WTC11 (cell line): Measurements from ENCODE around the gene GP2. TPM values are rescaled to one million over a fixed set of nuclear protein-coding genes. Genes with fewer than 3 reads are reported as not detected.

ENCODE experiments used
- ATAC-seq: fragments of 200-7000 bp; cut with Tn5 transposase; 2 replicates; pipeline ENCODE4 v1.10.0; 2021; ENCODE audit warnings: mild to moderate bottlenecking, moderate library complexity
- CTCF ChIA-PET: fragments of 300-600 bp; sonication (Branson Sonifier 250); formaldehyde crosslinking; loops from one replicate; lab custom pipeline; 2021; ENCODE audit warnings: antibody characterized with exemption; lab: Charles Lee
- POLR2A ChIA-PET: fragments of 350-600 bp; sonication (Branson Sonifier 250); formaldehyde crosslinking; loops from one replicate; lab custom pipeline; 2021; ENCODE audit warnings: antibody characterized with exemption; lab: Charles Lee
- DNase-seq: peaks from one replicate; pipeline ENCODE4 v3.0.0; 2021; ENCODE audit warnings: low spot score
- H3K27ac Mint-ChIP-seq: 2 replicates; pipeline ENCODE4 v1.8.0; 2021; ENCODE audit warnings: mixed read lengths
- H3K27me3 Mint-ChIP-seq: 2 replicates; pipeline ENCODE4 v1.8.0; 2021; ENCODE audit warnings: low read depth, mild to moderate bottlenecking, moderate library complexity, mixed read lengths
- H3K36me3 Mint-ChIP-seq: 2 replicates; pipeline ENCODE4 v1.8.0; 2021; ENCODE audit warnings: mixed read lengths
- H3K4me1 Mint-ChIP-seq: 2 replicates; pipeline ENCODE4 v1.8.0; 2022; ENCODE audit warnings: mixed read lengths
- H3K4me3 Mint-ChIP-seq: 2 replicates; pipeline ENCODE4 v1.8.0; 2021; ENCODE audit warnings: mild to moderate bottlenecking, moderate library complexity, mixed read lengths
- H3K9me3 Mint-ChIP-seq: 2 replicates; pipeline ENCODE4 v1.8.0; 2021; ENCODE audit warnings: mixed read lengths
- FOXJ3 ChIP-seq: sonication (generic); formaldehyde crosslinking; IDR thresholded peaks from 2 replicates; pipeline ENCODE4 v1.9.0; 2021; ENCODE audit warnings: missing genetic modification reagents, mild to moderate bottlenecking, borderline replicate concordance
- FOXP1 ChIP-seq: sonication (generic); formaldehyde crosslinking; IDR thresholded peaks from 2 replicates; pipeline ENCODE4 v1.8.0; 2022; ENCODE audit warnings: missing genetic modification reagents, mild to moderate bottlenecking, moderate library complexity, borderline replicate concordance
- GRHL2 ChIP-seq: fragments of 250-450 bp; sonication (Bioruptor Pico); IDR thresholded peaks from 2 replicates; pipeline ENCODE4 v1.8.0; 2022; ENCODE audit warnings: mild to moderate bottlenecking, moderate library complexity; ENCODE audit not compliant: insufficient replicate concordance, severe bottlenecking
- GTF2I ChIP-seq: fragments of 250-450 bp; sonication (Bioruptor Pico); conservative IDR thresholded peaks from 2 replicates; pipeline ENCODE4 v1.4.0; 2021; ENCODE audit warnings: mild to moderate bottlenecking
- HMGA2 ChIP-seq: fragments of 250-450 bp; sonication (Bioruptor Pico); IDR thresholded peaks from 2 replicates; pipeline ENCODE4 v1.4.0; 2021; ENCODE audit warnings: mild to moderate bottlenecking, moderate library complexity
- KAT7 ChIP-seq: sonication (generic); formaldehyde crosslinking; IDR thresholded peaks from 2 replicates; pipeline ENCODE4 v1.8.1; 2023; ENCODE audit warnings: missing genetic modification reagents, mild to moderate bottlenecking, borderline replicate concordance
- NFATC4 ChIP-seq: fragments of 250-450 bp; sonication (Bioruptor Pico); IDR thresholded peaks from 2 replicates; pipeline ENCODE4 v1.9.0; 2021; ENCODE audit warnings: mild to moderate bottlenecking
- NR1H2 ChIP-seq: sonication (generic); formaldehyde crosslinking; IDR thresholded peaks from 2 replicates; pipeline ENCODE4 v1.9.0; 2021; ENCODE audit warnings: mild to moderate bottlenecking, moderate library complexity, missing genetic modification reagents
- ZBTB21 ChIP-seq: sonication (generic); formaldehyde crosslinking; IDR thresholded peaks from 2 replicates; pipeline ENCODE4 v1.8.1; 2023; ENCODE audit warnings: mild to moderate bottlenecking, missing genetic modification reagents, borderline replicate concordance
- ZNF121 ChIP-seq: sonication (generic); formaldehyde crosslinking; IDR thresholded peaks from 2 replicates; pipeline ENCODE4 v1.8.0; 2023; ENCODE audit warnings: missing genetic modification reagents
- ZNF138 ChIP-seq: sonication (generic); formaldehyde crosslinking; conservative IDR thresholded peaks from 2 replicates; pipeline ENCODE4 v1.8.1; 2022; ENCODE audit warnings: mild to moderate bottlenecking, moderate library complexity, missing genetic modification reagents
- ZNF396 ChIP-seq: fragments of 250-450 bp; sonication (Bioruptor Pico); IDR thresholded peaks from 2 replicates; pipeline ENCODE4 v1.8.0; 2021; ENCODE audit warnings: mild to moderate bottlenecking, moderate library complexity, borderline replicate concordance
- total RNA-seq: library from RNA; stranded (reverse); gene quantifications from 3 replicates; pipeline ENCODE4 v1.2.3, GENCODE V29; 2021
- TF ChIP-seq, protein P1 (sequence below): fragments of 250-450 bp; sonication (Bioruptor Pico); IDR thresholded peaks from 2 replicates; pipeline ENCODE4 v1.9.0; 2021; ENCODE audit warnings: mild to moderate bottlenecking
- TF ChIP-seq, protein P2 (sequence below): fragments of 250-450 bp; sonication (Bioruptor Pico); IDR thresholded peaks from 2 replicates; pipeline ENCODE4 v1.9.0; 2021; ENCODE audit warnings: moderate library complexity, mild to moderate bottlenecking, inconsistent platforms, borderline replicate concordance
- TF ChIP-seq, protein P3 (sequence below): sonication (generic); formaldehyde crosslinking; IDR thresholded peaks from 2 replicates; pipeline ENCODE4 v1.8.1; 2023; ENCODE audit warnings: mild to moderate bottlenecking, missing genetic modification reagents, moderate library complexity
- TF ChIP-seq, protein P4 (sequence below): sonication (generic); formaldehyde crosslinking; IDR thresholded peaks from 2 replicates; pipeline ENCODE4 v1.8.0; 2023; ENCODE audit warnings: missing genetic modification reagents
- TF ChIP-seq, protein P5 (sequence below): fragments of 250-450 bp; sonication (Bioruptor Pico); IDR thresholded peaks from 2 replicates; pipeline ENCODE4 v1.9.0; 2021; ENCODE audit warnings: mild to moderate bottlenecking
- TF ChIP-seq, protein P6 (sequence below): fragments of 250-450 bp; sonication (Bioruptor Pico); IDR thresholded peaks from 2 replicates; pipeline ENCODE4 v1.8.0; 2021; ENCODE audit warnings: mild to moderate bottlenecking
- TF ChIP-seq, protein P7 (sequence below): sonication (generic); formaldehyde crosslinking; IDR thresholded peaks from 2 replicates; pipeline ENCODE4 v1.8.1; 2023; ENCODE audit warnings: mild to moderate bottlenecking, missing genetic modification reagents
- TF ChIP-seq, protein P8 (sequence below): sonication (generic); formaldehyde crosslinking; conservative IDR thresholded peaks from 2 replicates; pipeline ENCODE4 v1.8.1; 2023; ENCODE audit warnings: mild to moderate bottlenecking, low read depth, missing genetic modification reagents, moderate library complexity
- TF ChIP-seq, protein P9 (sequence below): sonication (generic); formaldehyde crosslinking; IDR thresholded peaks from 2 replicates; pipeline ENCODE4 v1.8.1; 2022; ENCODE audit warnings: mild to moderate bottlenecking, moderate library complexity, missing genetic modification reagents

Gene GP2
- total RNA-seq, 1 experiment from 2014 or later = 6.6 TPM

DNA sequence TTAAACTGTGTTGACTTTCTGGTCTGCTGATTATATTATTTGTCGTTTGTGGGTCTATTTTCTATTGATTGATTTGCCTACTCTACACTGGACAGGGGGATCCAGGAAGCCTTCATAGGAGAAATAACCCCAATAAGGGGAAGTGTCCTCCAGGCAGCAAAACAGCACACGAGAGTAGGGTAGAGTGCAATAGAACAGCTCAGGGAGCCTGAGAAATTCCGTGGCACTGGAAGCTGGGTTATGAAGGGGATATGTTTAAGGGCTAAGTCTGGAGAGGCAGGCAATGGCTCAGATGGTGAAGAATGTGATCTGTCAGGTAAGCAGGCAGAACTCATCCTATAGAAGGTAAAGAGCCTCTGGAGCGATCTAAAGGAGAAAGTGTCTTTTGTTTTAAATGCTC lies 20.9 kb downstream of the GP2 start (continued):
- no peak for TF ChIP-seq ZNF121 (CRISPR knock-in tag)

DNA sequence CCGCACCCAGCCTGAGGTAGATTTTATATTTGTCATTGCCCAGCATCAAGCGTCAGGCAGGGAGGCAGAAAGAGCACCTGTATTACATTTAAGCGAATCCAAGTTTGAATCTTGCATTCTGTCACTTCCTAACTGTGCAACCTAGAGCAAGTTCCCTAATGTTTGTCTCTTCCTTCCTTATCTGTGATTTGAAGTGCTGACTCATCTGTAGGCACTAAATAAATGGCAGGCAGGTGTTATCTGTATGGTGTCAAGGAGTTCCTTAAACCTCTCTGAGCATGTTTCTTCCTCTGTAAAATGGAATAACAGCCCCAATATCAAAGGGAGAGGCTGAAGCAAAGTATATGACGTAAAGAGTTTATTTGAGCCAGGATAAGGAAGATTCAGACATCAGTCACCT lies 24.3 kb downstream of the GP2 start:
- ChIA-PET CTCF (interaction anchor here (3.4 to 5.3 kb wide), 2 partner anchors 83 to 395 kb away, joined by 40 to 215 read pairs; no protein-coding TSS in a partner anchor), POLR2A (no interaction called here)
- no peaks in the 10 kb centered on the region for H3K36me3 Mint-ChIP-seq
- no peak for ATAC-seq
- H3K4me3 Mint-ChIP-seq = no peak overlapping the region
- H3K9me3 Mint-ChIP-seq = no peaks in the 10 kb centered on the region; the same call in 1 of the 2 replicates
- no peak overlapping the region for H3K27ac Mint-ChIP-seq
- 0 out of 2 replicates have a peak, but pooled peaks cover 3% of the 10 kb centered on the region for H3K4me1 Mint-ChIP-seq
- no peak for TF ChIP-seq GTF2I
- no peak for TF ChIP-seq ZNF121 (CRISPR knock-in tag)
- no peak for TF ChIP-seq ZNF138 (CRISPR knock-in tag)
- no peak for TF ChIP-seq KAT7 (CRISPR knock-in tag)
- no peaks in the 10 kb centered on the region for H3K27me3 Mint-ChIP-seq
- no peak for DNase-seq

DNA sequence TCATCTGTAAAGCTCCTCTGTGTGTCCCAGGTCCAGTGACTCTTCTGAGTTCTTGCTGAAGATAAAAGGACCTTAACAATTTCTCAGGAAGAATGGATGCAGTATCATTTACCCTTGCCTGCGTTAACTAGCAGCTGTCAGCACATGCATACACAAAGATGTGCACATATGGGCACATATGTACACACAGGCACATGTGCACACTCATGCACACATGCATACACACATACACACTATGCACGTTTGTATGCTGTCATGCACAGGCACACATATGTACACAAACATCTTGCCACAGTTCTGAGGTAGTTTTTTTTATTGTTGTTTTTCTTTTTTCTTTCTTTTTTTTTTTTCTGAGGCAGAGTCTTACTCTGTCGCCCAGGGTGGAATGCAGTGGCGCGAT lies 24.9 kb downstream of the GP2 start:
- Mint-ChIP-seq H3K27ac (no peak overlapping the region), H3K9me3 (no peaks in the 10 kb centered on the region; the same call in 1 of the 2 replicates), H3K27me3 (no peaks in the 10 kb centered on the region), H3K4me1 (0 out of 2 replicates have a peak, but pooled peaks cover 3% of the 10 kb centered on the region), H3K4me3 (no peak overlapping the region), H3K36me3 (no peaks in the 10 kb centered on the region)
- ATAC-seq = no peak
- DNase-seq = no peak
- ChIA-PET POLR2A (no interaction called here), CTCF (interaction anchor here (0.8 to 5.3 kb wide), 6 partner anchors 13 to 395 kb away, joined by 3 to 215 read pairs (median 14); no protein-coding TSS in a partner anchor)
- TF ChIP-seq, protein P1, sequence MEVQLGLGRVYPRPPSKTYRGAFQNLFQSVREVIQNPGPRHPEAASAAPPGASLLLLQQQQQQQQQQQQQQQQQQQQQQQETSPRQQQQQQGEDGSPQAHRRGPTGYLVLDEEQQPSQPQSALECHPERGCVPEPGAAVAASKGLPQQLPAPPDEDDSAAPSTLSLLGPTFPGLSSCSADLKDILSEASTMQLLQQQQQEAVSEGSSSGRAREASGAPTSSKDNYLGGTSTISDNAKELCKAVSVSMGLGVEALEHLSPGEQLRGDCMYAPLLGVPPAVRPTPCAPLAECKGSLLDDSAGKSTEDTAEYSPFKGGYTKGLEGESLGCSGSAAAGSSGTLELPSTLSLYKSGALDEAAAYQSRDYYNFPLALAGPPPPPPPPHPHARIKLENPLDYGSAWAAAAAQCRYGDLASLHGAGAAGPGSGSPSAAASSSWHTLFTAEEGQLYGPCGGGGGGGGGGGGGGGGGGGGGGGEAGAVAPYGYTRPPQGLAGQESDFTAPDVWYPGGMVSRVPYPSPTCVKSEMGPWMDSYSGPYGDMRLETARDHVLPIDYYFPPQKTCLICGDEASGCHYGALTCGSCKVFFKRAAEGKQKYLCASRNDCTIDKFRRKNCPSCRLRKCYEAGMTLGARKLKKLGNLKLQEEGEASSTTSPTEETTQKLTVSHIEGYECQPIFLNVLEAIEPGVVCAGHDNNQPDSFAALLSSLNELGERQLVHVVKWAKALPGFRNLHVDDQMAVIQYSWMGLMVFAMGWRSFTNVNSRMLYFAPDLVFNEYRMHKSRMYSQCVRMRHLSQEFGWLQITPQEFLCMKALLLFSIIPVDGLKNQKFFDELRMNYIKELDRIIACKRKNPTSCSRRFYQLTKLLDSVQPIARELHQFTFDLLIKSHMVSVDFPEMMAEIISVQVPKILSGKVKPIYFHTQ (CRISPR knock-in tag) = no peak
- TF ChIP-seq, protein P2, sequence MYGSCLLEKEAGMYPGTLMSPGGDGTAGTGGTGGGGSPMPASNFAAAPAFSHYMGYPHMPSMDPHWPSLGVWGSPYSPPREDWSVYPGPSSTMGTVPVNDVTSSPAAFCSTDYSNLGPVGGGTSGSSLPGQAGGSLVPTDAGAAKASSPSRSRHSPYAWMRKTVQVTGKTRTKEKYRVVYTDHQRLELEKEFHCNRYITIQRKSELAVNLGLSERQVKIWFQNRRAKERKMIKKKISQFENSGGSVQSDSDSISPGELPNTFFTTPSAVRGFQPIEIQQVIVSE (CRISPR knock-in tag) = no peak
- TF ChIP-seq ZNF396 (CRISPR knock-in tag) (no peak), ZBTB21 (CRISPR knock-in tag) (no peak), FOXJ3 (CRISPR knock-in tag) (no peak), GRHL2 (CRISPR knock-in tag) (no peak), FOXP1 (CRISPR knock-in tag) (no peak), NFATC4 (CRISPR knock-in tag) (no peak), NR1H2 (CRISPR knock-in tag) (no peak), HMGA2 (CRISPR knock-in tag) (no peak)
- TF ChIP-seq, protein P3, sequence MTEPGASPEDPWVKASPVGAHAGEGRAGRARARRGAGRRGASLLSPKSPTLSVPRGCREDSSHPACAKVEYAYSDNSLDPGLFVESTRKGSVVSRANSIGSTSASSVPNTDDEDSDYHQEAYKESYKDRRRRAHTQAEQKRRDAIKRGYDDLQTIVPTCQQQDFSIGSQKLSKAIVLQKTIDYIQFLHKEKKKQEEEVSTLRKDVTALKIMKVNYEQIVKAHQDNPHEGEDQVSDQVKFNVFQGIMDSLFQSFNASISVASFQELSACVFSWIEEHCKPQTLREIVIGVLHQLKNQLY (CRISPR knock-in tag) = no peak
- TF ChIP-seq, protein P4, sequence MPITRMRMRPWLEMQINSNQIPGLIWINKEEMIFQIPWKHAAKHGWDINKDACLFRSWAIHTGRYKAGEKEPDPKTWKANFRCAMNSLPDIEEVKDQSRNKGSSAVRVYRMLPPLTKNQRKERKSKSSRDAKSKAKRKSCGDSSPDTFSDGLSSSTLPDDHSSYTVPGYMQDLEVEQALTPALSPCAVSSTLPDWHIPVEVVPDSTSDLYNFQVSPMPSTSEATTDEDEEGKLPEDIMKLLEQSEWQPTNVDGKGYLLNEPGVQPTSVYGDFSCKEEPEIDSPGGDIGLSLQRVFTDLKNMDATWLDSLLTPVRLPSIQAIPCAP = no peak
- TF ChIP-seq, protein P5, sequence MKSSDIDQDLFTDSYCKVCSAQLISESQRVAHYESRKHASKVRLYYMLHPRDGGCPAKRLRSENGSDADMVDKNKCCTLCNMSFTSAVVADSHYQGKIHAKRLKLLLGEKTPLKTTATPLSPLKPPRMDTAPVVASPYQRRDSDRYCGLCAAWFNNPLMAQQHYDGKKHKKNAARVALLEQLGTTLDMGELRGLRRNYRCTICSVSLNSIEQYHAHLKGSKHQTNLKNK (CRISPR knock-in tag) = no peak
- TF ChIP-seq, protein P6, sequence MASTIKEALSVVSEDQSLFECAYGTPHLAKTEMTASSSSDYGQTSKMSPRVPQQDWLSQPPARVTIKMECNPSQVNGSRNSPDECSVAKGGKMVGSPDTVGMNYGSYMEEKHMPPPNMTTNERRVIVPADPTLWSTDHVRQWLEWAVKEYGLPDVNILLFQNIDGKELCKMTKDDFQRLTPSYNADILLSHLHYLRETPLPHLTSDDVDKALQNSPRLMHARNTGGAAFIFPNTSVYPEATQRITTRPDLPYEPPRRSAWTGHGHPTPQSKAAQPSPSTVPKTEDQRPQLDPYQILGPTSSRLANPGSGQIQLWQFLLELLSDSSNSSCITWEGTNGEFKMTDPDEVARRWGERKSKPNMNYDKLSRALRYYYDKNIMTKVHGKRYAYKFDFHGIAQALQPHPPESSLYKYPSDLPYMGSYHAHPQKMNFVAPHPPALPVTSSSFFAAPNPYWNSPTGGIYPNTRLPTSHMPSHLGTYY (CRISPR knock-in tag) = no peak
- TF ChIP-seq, protein P7, sequence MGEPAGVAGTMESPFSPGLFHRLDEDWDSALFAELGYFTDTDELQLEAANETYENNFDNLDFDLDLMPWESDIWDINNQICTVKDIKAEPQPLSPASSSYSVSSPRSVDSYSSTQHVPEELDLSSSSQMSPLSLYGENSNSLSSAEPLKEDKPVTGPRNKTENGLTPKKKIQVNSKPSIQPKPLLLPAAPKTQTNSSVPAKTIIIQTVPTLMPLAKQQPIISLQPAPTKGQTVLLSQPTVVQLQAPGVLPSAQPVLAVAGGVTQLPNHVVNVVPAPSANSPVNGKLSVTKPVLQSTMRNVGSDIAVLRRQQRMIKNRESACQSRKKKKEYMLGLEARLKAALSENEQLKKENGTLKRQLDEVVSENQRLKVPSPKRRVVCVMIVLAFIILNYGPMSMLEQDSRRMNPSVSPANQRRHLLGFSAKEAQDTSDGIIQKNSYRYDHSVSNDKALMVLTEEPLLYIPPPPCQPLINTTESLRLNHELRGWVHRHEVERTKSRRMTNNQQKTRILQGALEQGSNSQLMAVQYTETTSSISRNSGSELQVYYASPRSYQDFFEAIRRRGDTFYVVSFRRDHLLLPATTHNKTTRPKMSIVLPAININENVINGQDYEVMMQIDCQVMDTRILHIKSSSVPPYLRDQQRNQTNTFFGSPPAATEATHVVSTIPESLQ (CRISPR knock-in tag) = no peak
- TF ChIP-seq, protein P8, sequence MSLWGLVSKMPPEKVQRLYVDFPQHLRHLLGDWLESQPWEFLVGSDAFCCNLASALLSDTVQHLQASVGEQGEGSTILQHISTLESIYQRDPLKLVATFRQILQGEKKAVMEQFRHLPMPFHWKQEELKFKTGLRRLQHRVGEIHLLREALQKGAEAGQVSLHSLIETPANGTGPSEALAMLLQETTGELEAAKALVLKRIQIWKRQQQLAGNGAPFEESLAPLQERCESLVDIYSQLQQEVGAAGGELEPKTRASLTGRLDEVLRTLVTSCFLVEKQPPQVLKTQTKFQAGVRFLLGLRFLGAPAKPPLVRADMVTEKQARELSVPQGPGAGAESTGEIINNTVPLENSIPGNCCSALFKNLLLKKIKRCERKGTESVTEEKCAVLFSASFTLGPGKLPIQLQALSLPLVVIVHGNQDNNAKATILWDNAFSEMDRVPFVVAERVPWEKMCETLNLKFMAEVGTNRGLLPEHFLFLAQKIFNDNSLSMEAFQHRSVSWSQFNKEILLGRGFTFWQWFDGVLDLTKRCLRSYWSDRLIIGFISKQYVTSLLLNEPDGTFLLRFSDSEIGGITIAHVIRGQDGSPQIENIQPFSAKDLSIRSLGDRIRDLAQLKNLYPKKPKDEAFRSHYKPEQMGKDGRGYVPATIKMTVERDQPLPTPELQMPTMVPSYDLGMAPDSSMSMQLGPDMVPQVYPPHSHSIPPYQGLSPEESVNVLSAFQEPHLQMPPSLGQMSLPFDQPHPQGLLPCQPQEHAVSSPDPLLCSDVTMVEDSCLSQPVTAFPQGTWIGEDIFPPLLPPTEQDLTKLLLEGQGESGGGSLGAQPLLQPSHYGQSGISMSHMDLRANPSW = no peak
- TF ChIP-seq, protein P9, sequence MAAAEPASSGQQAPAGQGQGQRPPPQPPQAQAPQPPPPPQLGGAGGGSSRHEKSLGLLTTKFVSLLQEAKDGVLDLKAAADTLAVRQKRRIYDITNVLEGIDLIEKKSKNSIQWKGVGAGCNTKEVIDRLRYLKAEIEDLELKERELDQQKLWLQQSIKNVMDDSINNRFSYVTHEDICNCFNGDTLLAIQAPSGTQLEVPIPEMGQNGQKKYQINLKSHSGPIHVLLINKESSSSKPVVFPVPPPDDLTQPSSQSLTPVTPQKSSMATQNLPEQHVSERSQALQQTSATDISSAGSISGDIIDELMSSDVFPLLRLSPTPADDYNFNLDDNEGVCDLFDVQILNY (CRISPR knock-in tag) = no peak
